Measurements from ENCODE around the gene TMC5. TPM values are rescaled to one million over a fixed set of nuclear protein-coding genes. Genes with fewer than 3 reads are reported as not detected.
"Not testable (repeated sequence)": the region's sequence is repeated elsewhere in the genome, so short reads cannot be mapped to it uniquely, and the experiment has no call there.

The TMC5 gene
- polyA plus RNA-seq, 3 donors, result 0.34 to 2.0 (median 0.51) TPM

DNA sequence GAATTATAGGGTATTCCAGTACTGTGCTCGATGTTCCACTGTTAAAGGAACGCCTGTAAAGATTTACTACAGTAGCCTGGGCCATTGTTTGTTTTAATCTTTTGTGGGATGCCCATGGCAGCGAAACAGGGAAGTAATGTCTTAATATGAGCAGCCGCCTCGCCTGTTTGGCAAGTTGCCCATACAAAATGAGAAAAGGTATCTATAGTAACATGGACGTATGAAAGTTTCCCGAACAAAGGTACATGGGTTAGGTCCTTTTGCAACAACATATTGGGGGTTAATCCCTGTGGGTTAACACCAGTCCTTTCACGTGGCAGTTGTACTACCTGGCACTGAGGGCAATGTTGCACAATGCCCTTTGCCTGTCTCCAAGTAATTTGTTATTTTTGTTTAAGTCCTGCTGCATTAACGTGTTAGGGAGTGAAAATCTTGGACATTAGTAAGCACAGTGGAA lies 21.1 kb upstream of the TMC5 start:
- H3K27ac ChIP-seq (ENCODE audit: low read depth, low read length), result no peak overlapping the region

GRCh38 chr16:19397373-19397772 lies 20.3 kb upstream of the TMC5 start:
- H3K27ac ChIP-seq (ENCODE audit: low read depth, low read length), result not testable (repeated sequence)
- WGBS, 3 donors, result 58 to 69% (median 60%) methylated on average over 2 of the region's 2 CpGs

More for the DNA sequence above, 21.1 kb upstream of the TMC5 start:
- WGBS, 3 donors, result 12 to 18% (median 17%) methylated on average over 9 of the region's 9 CpGs

DNA sequence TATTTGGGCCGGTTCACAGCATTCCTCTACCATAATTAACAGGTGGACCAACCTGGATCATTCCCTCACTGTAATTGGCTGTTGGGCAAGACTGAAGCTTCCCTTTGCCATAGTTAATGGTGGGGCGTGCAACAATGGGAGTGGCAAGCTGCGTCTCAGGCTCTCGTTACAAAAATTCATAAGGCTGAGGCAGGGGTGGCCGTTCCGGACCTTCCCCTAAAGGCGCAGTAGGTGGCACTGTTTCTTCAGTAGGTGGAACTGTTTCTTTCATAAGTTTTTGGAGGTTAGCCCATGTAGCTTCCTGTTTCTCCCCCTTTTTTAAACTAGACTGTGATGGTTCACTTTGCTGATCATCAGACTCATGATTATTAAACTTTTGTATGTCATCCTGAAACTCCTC lies 17.0 kb upstream of the TMC5 start:
- no peak overlapping the region for H3K27ac ChIP-seq (ENCODE audit: low read depth, low read length)
- WGBS, 3 donors, result 73 to 75% (median 75%) methylated on average over 7 of the region's 7 CpGs

DNA sequence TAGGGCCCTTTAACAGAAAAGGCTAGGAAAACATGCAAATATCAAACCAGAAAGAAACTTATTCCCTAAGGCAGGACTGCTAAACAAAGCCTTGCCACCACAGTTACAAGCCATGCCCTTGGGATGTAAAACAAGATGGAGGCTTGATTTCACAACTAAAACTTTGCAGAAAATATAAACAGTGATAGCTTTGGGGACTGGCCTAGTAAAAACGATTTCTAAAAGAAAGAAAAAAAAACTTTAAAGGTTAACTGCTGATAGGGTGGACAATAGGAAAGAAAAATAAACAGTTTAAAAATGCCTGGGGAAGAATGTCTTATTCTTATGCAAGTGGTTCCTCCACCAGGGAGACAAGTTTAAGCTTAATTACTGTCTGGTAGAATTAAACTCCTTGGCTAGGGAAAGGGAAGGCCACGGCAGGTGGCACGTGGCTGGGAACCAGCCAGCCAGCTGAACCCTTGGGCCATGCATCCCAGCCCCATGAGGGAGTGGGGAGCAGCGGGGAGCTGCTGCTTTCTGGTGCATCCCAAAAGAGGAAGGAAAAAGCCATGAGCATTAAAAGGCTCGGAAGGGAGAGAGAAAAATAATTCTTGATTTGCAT lies 10.7 kb upstream of the TMC5 start:
- H3K27ac ChIP-seq (ENCODE audit: low read depth, low read length), result no peak overlapping the region
- WGBS, 3 donors, result 50 to 62% (median 61%) methylated on average over 5 of the region's 5 CpGs

GRCh38 chr16:19410435-19411171 lies 7.1 kb upstream of the TMC5 start:
- 2 to 4% (median 3%) methylated on average over 55 to 58 of the region's 58 CpGs for WGBS, 3 donors
- no peak overlapping the region for H3K27ac ChIP-seq (ENCODE audit: low read depth, low read length)

DNA sequence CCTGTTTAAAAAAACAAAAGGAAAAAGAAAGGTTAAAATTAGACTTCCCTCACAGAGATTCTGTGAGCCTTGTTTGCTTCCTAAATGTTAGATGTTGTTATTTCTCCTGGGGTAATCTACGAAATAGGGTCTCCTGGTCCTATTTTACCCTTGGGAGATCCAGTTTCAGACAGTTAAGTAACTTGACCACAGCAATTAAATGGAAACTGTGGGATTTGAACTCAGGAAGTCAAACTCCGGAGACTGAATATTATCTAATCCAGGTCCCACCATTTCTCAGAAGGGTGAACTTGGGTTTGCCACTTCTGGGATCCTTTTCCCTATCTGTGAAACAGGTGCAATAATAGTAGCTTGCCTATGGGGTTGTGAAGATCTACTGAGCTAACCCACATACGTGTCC lies 6.4 kb upstream of the TMC5 start:
- H3K27ac ChIP-seq (ENCODE audit: low read depth, low read length), result no peak overlapping the region
- 53 to 70% (median 61%) methylated on average over 3 of the region's 3 CpGs for WGBS, 3 donors

- WGBS, 3 donors, result 91 to 95% (median 92%) methylated on average over 6 to 7 of the region's 7 CpGs
Observed at GRCh38 chr16:19412055-19412454, 5.6 kb upstream of the TMC5 start.

GRCh38 chr16:19415461-19415860 lies 2.2 kb upstream of the TMC5 start:
- no peak overlapping the region for H3K27ac ChIP-seq (ENCODE audit: low read depth, low read length)
- WGBS, 3 donors, result 22 to 65% (median 59%) methylated on average over 5 of the region's 5 CpGs

More at GRCh38 chr16:19412055-19412454, 5.6 kb upstream of the TMC5 start:
- not testable (repeated sequence) for H3K27ac ChIP-seq (ENCODE audit: low read depth, low read length)

GRCh38 chr16:19415918-19416317 lies 1.8 kb upstream of the TMC5 start:
- no peak overlapping the region for H3K27ac ChIP-seq (ENCODE audit: low read depth, low read length)
- 66 to 80% (median 68%) methylated on average over 2 of the region's 2 CpGs for WGBS, 3 donors

- 77 to 83% (median 81%) methylated on average over 4 of the region's 4 CpGs for WGBS, 3 donors
- no peak overlapping the region for H3K27ac ChIP-seq (ENCODE audit: low read depth, low read length)
Observed at GRCh38 chr16:19418200-19418599, 517 bp downstream of the TMC5 start.

- 86 to 90% (median 89%) methylated on average over 9 of the region's 9 CpGs for WGBS, 3 donors
Observed at GRCh38 chr16:19419698-19420075, 2.0 kb downstream of the TMC5 start.

DNA sequence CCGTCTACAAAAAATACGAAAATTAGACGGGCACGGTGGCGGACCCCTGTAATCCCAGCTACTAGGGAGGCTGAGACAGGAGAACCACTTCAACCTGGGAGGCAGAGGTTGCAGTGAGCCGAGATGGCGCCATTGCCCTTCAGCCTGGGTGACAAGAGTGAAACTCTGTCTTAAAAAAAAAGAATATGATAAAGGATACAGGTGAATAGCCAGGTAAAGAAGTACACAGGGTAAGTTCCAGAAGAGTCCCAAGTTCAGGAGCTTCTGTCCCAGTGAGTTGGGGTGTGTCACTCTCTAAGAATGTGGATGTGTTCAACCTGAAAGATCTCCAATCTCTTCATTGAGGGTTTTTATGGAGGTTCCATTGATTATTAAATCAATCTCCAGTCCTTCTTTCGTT lies 6.8 kb downstream of the TMC5 start:
- WGBS, 3 donors, result 89 to 95% (median 91%) methylated on average over 8 of the region's 8 CpGs
- no peak overlapping the region for H3K27ac ChIP-seq (ENCODE audit: low read depth, low read length)

More at GRCh38 chr16:19419698-19420075, 2.0 kb downstream of the TMC5 start:
- H3K27ac ChIP-seq (ENCODE audit: low read depth, low read length), result no peak overlapping the region

- no peak overlapping the region for H3K27ac ChIP-seq (ENCODE audit: low read depth, low read length)
- 90 to 93% (median 92%) methylated on average over 3 of the region's 3 CpGs for WGBS, 3 donors
Observed at GRCh38 chr16:19430345-19430744, 12.7 kb downstream of the TMC5 start.

- WGBS, 3 donors, result 79 to 86% (median 80%) methylated on average over 6 of the region's 6 CpGs
- H3K27ac ChIP-seq (ENCODE audit: low read depth, low read length), result no peak overlapping the region
Observed at GRCh38 chr16:19431636-19432340, 14.1 kb downstream of the TMC5 start.

GRCh38 chr16:19432429-19432828 lies 14.7 kb downstream of the TMC5 start:
- H3K27ac ChIP-seq (ENCODE audit: low read depth, low read length), result no peak overlapping the region

- no peak overlapping the region for H3K27ac ChIP-seq (ENCODE audit: low read depth, low read length)
- 43 to 58% (median 44%) methylated on average over 1 of the region's 1 CpG for WGBS, 3 donors
Observed at GRCh38 chr16:19434584-19434983, 16.9 kb downstream of the TMC5 start.

GRCh38 chr16:19436540-19436939 lies 18.9 kb downstream of the TMC5 start:
- 64 to 80% (median 76%) methylated on average over 1 of the region's 1 CpG for WGBS, 3 donors
- no peak overlapping the region for H3K27ac ChIP-seq (ENCODE audit: low read depth, low read length)

GRCh38 chr16:19437280-19437679 lies 19.6 kb downstream of the TMC5 start:
- no peak overlapping the region for H3K27ac ChIP-seq (ENCODE audit: low read depth, low read length)

DNA sequence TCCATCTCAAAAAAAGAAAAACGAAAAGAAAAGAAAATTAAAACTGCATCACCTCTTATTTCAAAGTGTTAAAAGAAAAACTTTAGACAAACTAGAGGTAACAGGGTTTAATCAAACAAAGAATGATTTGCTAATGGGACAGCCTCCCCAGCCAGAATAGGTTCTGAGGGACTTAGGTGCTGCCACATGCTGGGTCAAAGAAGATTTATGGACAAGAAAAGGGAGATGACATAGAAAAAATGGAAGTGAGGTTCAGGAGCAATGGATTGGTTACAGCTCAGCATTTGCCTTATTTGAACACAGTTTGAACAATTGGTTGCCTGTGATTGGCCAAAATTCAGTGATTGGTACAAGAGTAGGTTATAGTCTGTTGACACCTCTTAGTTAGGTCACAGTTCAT lies 21.1 kb downstream of the TMC5 start:
- no peak overlapping the region for H3K27ac ChIP-seq (ENCODE audit: low read depth, low read length)
- 65 to 80% (median 79%) methylated on average over 1 of the region's 1 CpG for WGBS, 3 donors

More at GRCh38 chr16:19437280-19437679, 19.6 kb downstream of the TMC5 start:
- WGBS, 3 donors, result 19 to 46% (median 42%) methylated on average over 4 of the region's 4 CpGs
